GM19328 (cell line): Measurements from ENCODE around the gene ZBTB12.
"Not testable (repeated sequence)": the region's sequence is repeated elsewhere in the genome, so short reads cannot be mapped to it uniquely, and the experiment has no call there.

Experiments
- ATAC-seq: cut with Tn5 transposase; IDR thresholded peaks from one replicate; pipeline ENCODE4 v1.9.1; 2021; ENCODE audit warnings: mild to moderate bottlenecking, moderate library complexity; ENCODE audit not compliant: unreplicated experiment

Gene ZBTB12

GRCh38 chr6:31877125-31877650 is 24.7 kb downstream of the ZBTB12 start:
- ATAC-seq = no peak

- no peak for ATAC-seq
Observed at GRCh38 chr6:31876357-31876756, 25.5 kb downstream of the ZBTB12 start.

GRCh38 chr6:31875877-31876276 is 26.0 kb downstream of the ZBTB12 start:
- ATAC-seq = no peak

- no peak for ATAC-seq
Observed at GRCh38 chr6:31874836-31875572, 26.9 kb downstream of the ZBTB12 start.

GRCh38 chr6:31874084-31874670 is 27.7 kb downstream of the ZBTB12 start:
- no peak for ATAC-seq

GRCh38 chr6:31871046-31871659 is 30.7 kb downstream of the ZBTB12 start:
- ATAC-seq = no peak

GRCh38 chr6:31870385-31870921 is 31.4 kb downstream of the ZBTB12 start:
- no peak for ATAC-seq

- ATAC-seq = no peak
Observed at GRCh38 chr6:31869343-31869742, 32.5 kb downstream of the ZBTB12 start.

- not testable (repeated sequence) for ATAC-seq
Observed at GRCh38 chr6:31868658-31868971, 33.3 kb downstream of the ZBTB12 start.

- no peak for ATAC-seq
Observed at GRCh38 chr6:31865205-31866118, 36.4 kb downstream of the ZBTB12 start.

- ATAC-seq = no peak
Observed at GRCh38 chr6:31864818-31865204, 37.1 kb downstream of the ZBTB12 start.

- ATAC-seq = not testable (repeated sequence)
Observed at GRCh38 chr6:31864123-31864562, 37.7 kb downstream of the ZBTB12 start.

GRCh38 chr6:31862344-31863235 is 39.3 kb downstream of the ZBTB12 start, which contains the start of gene NEU1:
Gene NEU1 (minus strand): TSS chr6:31862821. CDS start chr6:31862776, 45 bp downstream.
- ATAC-seq = peak; percentile 95

- no peak for ATAC-seq
Observed at GRCh38 chr6:31861919-31862343, 40.0 kb downstream of the ZBTB12 start.

GRCh38 chr6:31861150-31861549 is 40.7 kb downstream of the ZBTB12 start:
- no peak for ATAC-seq

- no peak for ATAC-seq
Observed at GRCh38 chr6:31860349-31860748, 41.5 kb downstream of the ZBTB12 start.

GRCh38 chr6:31859923-31860322 is 42.0 kb downstream of the ZBTB12 start:
- no peak for ATAC-seq

GRCh38 chr6:31858707-31859106 is 43.2 kb downstream of the ZBTB12 start:
- ATAC-seq = no peak

- not testable (repeated sequence) for ATAC-seq
Observed at GRCh38 chr6:31857774-31858173, 44.1 kb downstream of the ZBTB12 start.
